DOHH2 (cell line): Measurements from ENCODE around the gene FRY.

ENCODE experiments used
- H3F3A ChIP-seq: fragments of 200-600 bp; sonication (generic), shearing (Covaris generic); 2 replicates; pipeline ENCODE4 v1.6.0; 2016; ENCODE audit warnings: antibody characterized with exemption, mild to moderate bottlenecking; ENCODE audit not compliant: control insufficient read depth, insufficient read depth
- H3K27ac ChIP-seq: fragments of 200-600 bp; sonication (generic); 2 replicates; pipeline ENCODE4 v1.5.1; 2014; ENCODE audit warnings: low read depth, mild to moderate bottlenecking, low read length, moderate library complexity
- H3K27me3 ChIP-seq: fragments of 200-600 bp; sonication (generic); 2 replicates; pipeline ENCODE4 v1.6.1; 2014; ENCODE audit warnings: mild to moderate bottlenecking, low read length, mixed read lengths; ENCODE audit not compliant: control insufficient read depth
- H3K36me3 ChIP-seq: fragments of 200-600 bp; sonication (generic); 2 replicates; pipeline ENCODE4 v1.6.1; 2014; ENCODE audit warnings: mild to moderate bottlenecking, low read length, moderate library complexity, mixed read lengths; ENCODE audit not compliant: control insufficient read depth
- H3K4me1 ChIP-seq: fragments of 200-600 bp; sonication (generic); 2 replicates; pipeline ENCODE4 v1.6.1; 2014; ENCODE audit warnings: mild to moderate bottlenecking, low read length, mixed read lengths; ENCODE audit not compliant: control insufficient read depth
- H3K4me2 ChIP-seq: fragments of 200-600 bp; sonication (generic); 2 replicates; pipeline ENCODE4 v1.6.0; 2014; ENCODE audit warnings: mild to moderate bottlenecking, low read length, moderate library complexity
- H3K4me3 ChIP-seq: fragments of 200-600 bp; sonication (generic); 2 replicates; pipeline ENCODE4 v1.5.1; 2014; ENCODE audit warnings: mild to moderate bottlenecking, low read length, mixed read lengths
- H3K79me2 ChIP-seq: fragments of 200-600 bp; sonication (generic); 2 replicates; pipeline ENCODE4 v1.6.1; 2014; ENCODE audit warnings: mild to moderate bottlenecking, low read length, mixed read lengths; ENCODE audit not compliant: control insufficient read depth
- H3K9me2 ChIP-seq: fragments of 200-600 bp; sonication (generic); replicated peaks from 2 replicates; pipeline ENCODE4 v1.6.1; 2014; ENCODE audit warnings: mild to moderate bottlenecking, low read length, mixed read lengths; ENCODE audit not compliant: control insufficient read depth
- H3K9me3 ChIP-seq: fragments of 200-600 bp; sonication (generic); 2 replicates; pipeline ENCODE4 v1.6.1; 2014; ENCODE audit warnings: antibody characterized with exemption, low read length, mixed read lengths; ENCODE audit not compliant: control insufficient read depth, insufficient read depth
- H4K20me1 ChIP-seq: fragments of 200-600 bp; sonication (generic); 2 replicates; pipeline ENCODE4 v1.6.0; 2014; ENCODE audit warnings: low read depth, mild to moderate bottlenecking, antibody characterized with exemption, low read length, moderate library complexity; ENCODE audit not compliant: control insufficient read depth, insufficient read depth
- EZH2phosphoT487 ChIP-seq: fragments of 200-600 bp; sonication (generic); IDR thresholded peaks from 2 replicates; pipeline ENCODE4 v1.6.1; 2017; ENCODE audit warnings: borderline replicate concordance, mild to moderate bottlenecking, antibody characterized with exemption, low read length, moderate library complexity, mixed read lengths
- TF ChIP-seq, protein P1 (sequence below): fragments of 200-600 bp; sonication (generic); IDR thresholded peaks from one replicate; pipeline ENCODE4 v1.5.1; 2014; ENCODE audit warnings: antibody characterized with exemption, mild to moderate bottlenecking, low read depth, low read length; ENCODE audit not compliant: poor library complexity, severe bottlenecking

Gene FRY

DNA sequence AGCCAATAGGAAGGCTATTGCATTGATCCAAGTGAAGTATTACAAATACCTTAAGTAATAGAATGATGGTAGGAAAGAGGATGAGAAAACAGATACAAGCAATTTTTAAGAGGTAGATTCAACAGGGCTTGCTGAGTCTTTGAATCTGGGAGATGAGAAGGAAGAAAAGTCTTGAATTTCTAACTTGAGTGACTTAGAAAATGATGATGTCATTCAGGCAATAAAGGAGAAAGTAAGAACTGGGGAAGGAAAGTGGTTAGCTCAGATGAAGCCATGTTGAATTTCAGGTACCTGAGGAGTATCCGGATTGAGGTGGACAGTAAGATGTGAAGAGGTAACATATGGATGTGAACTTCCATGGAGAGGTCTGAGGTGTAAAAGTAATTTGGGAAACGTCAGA is 15.5 kb upstream of the FRY start:
- H3K27ac ChIP-seq, result no peak overlapping the region
- no peaks in the 10 kb centered on the region for H3K27me3 ChIP-seq
- no peaks in the 10 kb centered on the region for H4K20me1 ChIP-seq
- H3K4me1 ChIP-seq, result peaks cover 8% of the 10 kb centered on the region
- H3K36me3 ChIP-seq, result no peaks in the 10 kb centered on the region
- H3F3A ChIP-seq, result no peaks in the 10 kb centered on the region
- no peaks in the 10 kb centered on the region for H3K79me2 ChIP-seq
- TF ChIP-seq, protein P1, sequence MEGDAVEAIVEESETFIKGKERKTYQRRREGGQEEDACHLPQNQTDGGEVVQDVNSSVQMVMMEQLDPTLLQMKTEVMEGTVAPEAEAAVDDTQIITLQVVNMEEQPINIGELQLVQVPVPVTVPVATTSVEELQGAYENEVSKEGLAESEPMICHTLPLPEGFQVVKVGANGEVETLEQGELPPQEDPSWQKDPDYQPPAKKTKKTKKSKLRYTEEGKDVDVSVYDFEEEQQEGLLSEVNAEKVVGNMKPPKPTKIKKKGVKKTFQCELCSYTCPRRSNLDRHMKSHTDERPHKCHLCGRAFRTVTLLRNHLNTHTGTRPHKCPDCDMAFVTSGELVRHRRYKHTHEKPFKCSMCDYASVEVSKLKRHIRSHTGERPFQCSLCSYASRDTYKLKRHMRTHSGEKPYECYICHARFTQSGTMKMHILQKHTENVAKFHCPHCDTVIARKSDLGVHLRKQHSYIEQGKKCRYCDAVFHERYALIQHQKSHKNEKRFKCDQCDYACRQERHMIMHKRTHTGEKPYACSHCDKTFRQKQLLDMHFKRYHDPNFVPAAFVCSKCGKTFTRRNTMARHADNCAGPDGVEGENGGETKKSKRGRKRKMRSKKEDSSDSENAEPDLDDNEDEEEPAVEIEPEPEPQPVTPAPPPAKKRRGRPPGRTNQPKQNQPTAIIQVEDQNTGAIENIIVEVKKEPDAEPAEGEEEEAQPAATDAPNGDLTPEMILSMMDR, result no peak
- TF ChIP-seq EZH2phosphoT487, result no peak
- H3K9me2 ChIP-seq, result no peaks in the 10 kb centered on the region
- no peak overlapping the region for H3K4me2 ChIP-seq
- no peak overlapping the region for H3K4me3 ChIP-seq
- H3K9me3 ChIP-seq, result no peaks in the 10 kb centered on the region

- Histone ChIP-seq H3K79me2 (no peaks in the 10 kb centered on the region), H3K27ac (no peak overlapping the region), H3K27me3 (no peaks in the 10 kb centered on the region)
Observed at GRCh38 chr13:32016631-32017030, 14.9 kb upstream of the FRY start.

GRCh38 chr13:32017474-32017873 is 14.1 kb upstream of the FRY start:
- Histone ChIP-seq H3K4me2 (no peak overlapping the region), H3K79me2 (no peaks in the 10 kb centered on the region), H3K9me2 (no peaks in the 10 kb centered on the region), H3K27ac (no peak overlapping the region), H3K9me3 (no peaks in the 10 kb centered on the region), H3K4me1 (peaks cover 8% of the 10 kb centered on the region), H3K4me3 (no peak overlapping the region), H3K36me3 (no peaks in the 10 kb centered on the region), H4K20me1 (no peaks in the 10 kb centered on the region), H3F3A (0 out of 2 replicates have a peak, but pooled peaks cover 2% of the 10 kb centered on the region), H3K27me3 (no peaks in the 10 kb centered on the region)
- TF ChIP-seq, protein P1, result no peak
- no peak for TF ChIP-seq EZH2phosphoT487

More at GRCh38 chr13:32016631-32017030, 14.9 kb upstream of the FRY start:
- Histone ChIP-seq H3K36me3 (no peaks in the 10 kb centered on the region), H3K4me3 (no peak overlapping the region), H3K4me2 (no peak overlapping the region), H3K9me3 (no peaks in the 10 kb centered on the region), H3K9me2 (no peaks in the 10 kb centered on the region), H3F3A (0 out of 2 replicates have a peak, but pooled peaks cover 2% of the 10 kb centered on the region), H4K20me1 (no peaks in the 10 kb centered on the region), H3K4me1 (peaks cover 8% of the 10 kb centered on the region)
- no peak for TF ChIP-seq EZH2phosphoT487
- TF ChIP-seq, protein P1, result no peak

GRCh38 chr13:32019612-32020233 is 11.9 kb upstream of the FRY start:
- Histone ChIP-seq H3K9me3 (no peaks in the 10 kb centered on the region), H3K9me2 (no peaks in the 10 kb centered on the region), H3K27ac (no peak overlapping the region), H3K27me3 (no peaks in the 10 kb centered on the region), H3K79me2 (no peaks in the 10 kb centered on the region), H4K20me1 (no peaks in the 10 kb centered on the region), H3F3A (0 out of 2 replicates have a peak, but pooled peaks cover 2% of the 10 kb centered on the region), H3K4me2 (no peak overlapping the region), H3K36me3 (no peaks in the 10 kb centered on the region), H3K4me1 (peaks cover 8% of the 10 kb centered on the region), H3K4me3 (no peak overlapping the region)
- TF ChIP-seq, protein P1, result peak; percentile 91
- no peak for TF ChIP-seq EZH2phosphoT487
